ENCODE results near the gene PLPP2.

PLPP2 gene

GRCh38 chr19:291006-291521 lies at the start of gene PLPP2:
TSS of gene PLPP2 (minus strand) at chr19:291403. CDS start at chr19:291336, 67 bp downstream.
- DNase-seq (ENCODE audit: low read depth): no peak

- no peak for DNase-seq (ENCODE audit: low read depth)
Measured at GRCh38 chr19:340620-341385, 49.6 kb upstream of the PLPP2 start.

GRCh38 chr19:339262-339887 lies 48.2 kb upstream of the PLPP2 start:
- DNase-seq (ENCODE audit: low read depth): no peak

GRCh38 chr19:338421-338820 lies 47.2 kb upstream of the PLPP2 start:
- DNase-seq (ENCODE audit: low read depth): no peak

GRCh38 chr19:336067-336614 lies 44.9 kb upstream of the PLPP2 start:
- DNase-seq (ENCODE audit: low read depth): no peak

GRCh38 chr19:335486-336066 lies 44.4 kb upstream of the PLPP2 start:
- no peak for DNase-seq (ENCODE audit: low read depth)

GRCh38 chr19:335072-335471 lies 43.9 kb upstream of the PLPP2 start:
- DNase-seq (ENCODE audit: low read depth): no peak

GRCh38 chr19:334296-335071 lies 43.3 kb upstream of the PLPP2 start:
- DNase-seq (ENCODE audit: low read depth): no peak

GRCh38 chr19:330503-330902 lies 39.3 kb upstream of the PLPP2 start:
- DNase-seq (ENCODE audit: low read depth): no peak

GRCh38 chr19:329876-330275 lies 38.7 kb upstream of the PLPP2 start:
- no peak for DNase-seq (ENCODE audit: low read depth)

- DNase-seq (ENCODE audit: low read depth): no peak
Measured at GRCh38 chr19:328025-328505, 36.9 kb upstream of the PLPP2 start.

GRCh38 chr19:327291-328024 lies 36.3 kb upstream of the PLPP2 start:
- DNase-seq (ENCODE audit: low read depth): no peak

- DNase-seq (ENCODE audit: low read depth): no peak
Measured at GRCh38 chr19:326871-327270, 35.7 kb upstream of the PLPP2 start.

GRCh38 chr19:325937-326565 lies 34.8 kb upstream of the PLPP2 start:
- DNase-seq (ENCODE audit: low read depth): no peak

GRCh38 chr19:325173-325936 lies 34.2 kb upstream of the PLPP2 start:
- DNase-seq (ENCODE audit: low read depth): no peak

- DNase-seq (ENCODE audit: low read depth): no peak
Measured at GRCh38 chr19:324716-325115, 33.5 kb upstream of the PLPP2 start.

- DNase-seq (ENCODE audit: low read depth): no peak
Measured at GRCh38 chr19:322616-323015, 31.4 kb upstream of the PLPP2 start.

GRCh38 chr19:318509-318774 lies 27.2 kb upstream of the PLPP2 start:
- no peak for DNase-seq (ENCODE audit: low read depth)

- DNase-seq (ENCODE audit: low read depth): no peak
Measured at GRCh38 chr19:317710-318508, 26.7 kb upstream of the PLPP2 start.
